Measurements from ENCODE around the gene DCTN3. TPM values are rescaled to one million over a fixed set of nuclear protein-coding genes. Genes with fewer than 3 reads are reported as not detected.

Gene DCTN3
- total and polyA plus RNA-seq, 8 donors = 9.3 to 107 (median 55.4) TPM

- DNase-seq = peak; percentile 59 to 71
- Histone ChIP-seq H3K9me3 (no peaks in the 10 kb centered on the region), H3K27me3 (no peaks in the 10 kb centered on the region), H3K4me1 (peaks cover 59 to 84% (median 69%) of the 10 kb centered on the region in 4 donors), H3K27ac (peak overlapping the region; percentile 53 to 84 (median 77)), H3K4me3 (peak overlapping the region; percentile 26 to 44 (median 37)), H3K36me3 (peaks cover 14 to 25% (median 22%) of the 10 kb centered on the region in 4 donors)
- TF ChIP-seq EP300 (IDR thresholded peaks at IDR 0.05) = no peak
- TF ChIP-seq POLR2AphosphoS5 (IDR thresholded peaks at IDR 0.05) = no peak
- TF ChIP-seq CTCF (IDR thresholded peaks at IDR 0.05) = no peak
- TF ChIP-seq POLR2A (IDR thresholded peaks at IDR 0.05) = no peak
- 29 to 40% (median 33%) methylated on average over 4 of the region's 4 CpGs for WGBS, 5 donors
- intact Hi-C loops (cut with DNase I; ENCODE audit: low total_unique reads) = no loop called here
Observed at GRCh38 chr9:34651321-34651720, 31.0 kb upstream of the DCTN3 start.

GRCh38 chr9:34650816-34651215, 30.5 kb upstream of the DCTN3 start:
- H3K27ac ChIP-seq = peak overlapping the region; percentile 7 to 84 (median 77)
- peak in 1 of 2 donors; percentile 51 for DNase-seq

GRCh38 chr9:34648673-34649072, 28.4 kb upstream of the DCTN3 start:
- DNase-seq = no peak
- H3K36me3 ChIP-seq = peaks cover 14 to 25% (median 22%) of the 10 kb centered on the region in 4 donors
- intact Hi-C loops (cut with DNase I; ENCODE audit: low total_unique reads) = no loop called here
- peak overlapping the region in 1 of 4 donors; percentile 77 for H3K4me3 ChIP-seq
- peaks cover 48 to 64% (median 56%) of the 10 kb centered on the region in 4 donors for H3K4me1 ChIP-seq
- WGBS, 5 donors = 95 to 98% (median 96%) methylated on average over 8 of the region's 8 CpGs
- no peaks in the 10 kb centered on the region for H3K9me3 ChIP-seq
- H3K27ac ChIP-seq = peak overlapping the region in 1 of 5 donors; percentile 87
- no peak for TF ChIP-seq EP300 (IDR thresholded peaks at IDR 0.05)
- no peak for TF ChIP-seq POLR2A (IDR thresholded peaks at IDR 0.05)
- TF ChIP-seq POLR2AphosphoS5 (IDR thresholded peaks at IDR 0.05) = no peak
- no peak for TF ChIP-seq CTCF (IDR thresholded peaks at IDR 0.05)
- H3K27me3 ChIP-seq = no peaks in the 10 kb centered on the region

More at GRCh38 chr9:34650816-34651215, 30.5 kb upstream of the DCTN3 start:
- peaks cover 63 to 86% (median 74%) of the 10 kb centered on the region in 4 donors for H3K4me1 ChIP-seq
- H3K4me3 ChIP-seq = no peak overlapping the region
- no peaks in the 10 kb centered on the region for H3K9me3 ChIP-seq
- WGBS, 5 donors = 30 to 56% (median 45%) methylated on average over 5 of the region's 5 CpGs
- TF ChIP-seq EP300 (IDR thresholded peaks at IDR 0.05) (no peak), POLR2A (IDR thresholded peaks at IDR 0.05) (no peak), POLR2AphosphoS5 (IDR thresholded peaks at IDR 0.05) (no peak), CTCF (IDR thresholded peaks at IDR 0.05) (no peak)
- H3K36me3 ChIP-seq = peaks cover 14 to 25% (median 22%) of the 10 kb centered on the region in 4 donors
- intact Hi-C loops (cut with DNase I; ENCODE audit: low total_unique reads) = no loop called here
- no peaks in the 10 kb centered on the region for H3K27me3 ChIP-seq

- no peak for TF ChIP-seq POLR2A (IDR thresholded peaks at IDR 0.05)
- no peak for TF ChIP-seq POLR2AphosphoS5 (IDR thresholded peaks at IDR 0.05)
- no peak for TF ChIP-seq CTCF (IDR thresholded peaks at IDR 0.05)
- no peak for TF ChIP-seq EP300 (IDR thresholded peaks at IDR 0.05)
- peaks cover 37 to 54% (median 46%) of the 10 kb centered on the region in 4 donors for H3K4me1 ChIP-seq
- peak overlapping the region in 4 of 5 donors; percentile 79 to 91 (median 86) for H3K27ac ChIP-seq
- DNase-seq = peak in 1 of 2 donors; percentile 41
- WGBS, 5 donors = 34 to 40% (median 37%) methylated on average over 7 to 10 of the region's 10 CpGs
- no peaks in the 10 kb centered on the region for H3K9me3 ChIP-seq
- peak overlapping the region; percentile 63 to 77 (median 66) for H3K4me3 ChIP-seq
- H3K27me3 ChIP-seq = no peaks in the 10 kb centered on the region
- intact Hi-C loops (cut with DNase I; ENCODE audit: low total_unique reads) = no loop called here
- peaks cover 14 to 25% (median 22%) of the 10 kb centered on the region in 4 donors for H3K36me3 ChIP-seq
Observed at GRCh38 chr9:34647651-34648050, 27.4 kb upstream of the DCTN3 start.
